Right ventricle myocardium superior (tissue), 1 donor: Measurements from ENCODE around the gene HCRTR2. TPM values are rescaled to one million over a fixed set of nuclear protein-coding genes. Genes with fewer than 3 reads are reported as not detected.
"Not testable (repeated sequence)": the region's sequence is repeated elsewhere in the genome, so short reads cannot be mapped to it uniquely, and the experiment has no call there.

Experiments
- ATAC-seq: fragments of 200-7000 bp; cut with Tn5 transposase; one replicate; pipeline ENCODE4 v1.9.1; 2020; ENCODE audit warnings: mild to moderate bottlenecking; ENCODE audit not compliant: poor library complexity
- DNase-seq: peaks from one replicate; pipeline ENCODE4 v3.0.0-alpha.2; 2020
- intact Hi-C: fragments of 100-400 bp; cut with DNase I; formaldehyde crosslinking; loops from one replicate; pipeline ENCODE4 v1.11.2; 2022
- total RNA-seq: library from RNA; stranded (reverse); fragmentation: NEBNext Ultra II Directional; extraction: Animal tissue kit (Norgen Biotek cat#: 25700); gene quantifications from one replicate; pipeline ENCODE4 v1.2.1, GENCODE V29; 2021
- donor health status: DM: no; HTN: yes; CAD: no; lungs with severe emphysema.

The HCRTR2 gene
- total RNA-seq, 1 donor from 2014 or later = not detected

DNA sequence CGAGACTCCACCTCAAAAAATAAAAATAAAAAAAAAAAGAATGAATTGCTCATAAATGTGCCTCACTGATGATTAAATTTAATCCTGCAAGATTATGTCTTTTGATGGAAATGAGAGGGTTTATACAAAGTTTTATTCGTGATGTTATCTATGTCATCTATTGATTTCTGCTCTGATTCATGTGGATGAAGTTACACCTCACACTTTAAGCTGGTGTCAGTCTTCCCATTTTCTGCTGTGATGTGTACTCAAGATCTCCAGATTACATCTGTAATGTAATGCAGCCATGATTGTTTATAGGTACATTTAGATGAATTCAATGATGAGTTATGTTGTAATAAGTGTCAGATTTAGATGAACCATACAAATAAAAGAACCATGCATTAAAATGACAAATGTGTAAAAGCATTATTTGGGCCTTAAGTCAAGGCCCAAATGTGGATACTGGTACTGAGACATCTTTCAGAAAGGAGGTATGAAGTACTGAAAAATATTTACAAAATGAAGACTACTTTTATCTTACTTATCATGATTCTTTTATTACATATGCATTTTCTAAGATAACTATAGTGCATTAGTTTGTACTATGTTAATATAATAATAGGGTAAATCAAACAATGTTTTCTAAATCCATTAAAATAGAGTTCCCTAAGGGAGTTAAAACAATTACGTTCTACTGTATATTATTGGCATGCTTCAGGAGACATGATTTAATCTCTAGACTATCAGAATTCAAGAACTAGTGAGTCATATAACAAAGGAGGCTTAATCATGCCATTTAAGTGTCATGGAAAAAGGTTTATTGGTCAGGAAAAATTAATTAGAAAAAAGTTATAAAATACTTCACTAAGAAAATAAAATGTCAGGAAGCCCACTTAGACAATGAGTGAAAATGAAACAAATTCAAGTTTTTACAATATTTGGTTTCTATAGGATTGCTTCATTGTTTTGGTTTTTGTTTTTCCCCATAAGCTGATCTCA is 34.5 kb downstream of the HCRTR2 start:
- intact Hi-C loops = no loop called here
- ATAC-seq (no peak), DNase-seq (no peak)

GRCh38 chr6:55210952-55211351 is 36.6 kb downstream of the HCRTR2 start:
- no peak for ATAC-seq
- DNase-seq = no peak
- intact Hi-C loops = no loop called here

GRCh38 chr6:55212156-55212555 is 37.8 kb downstream of the HCRTR2 start:
- intact Hi-C loops = no loop called here
- no peak for DNase-seq
- no peak for ATAC-seq

GRCh38 chr6:55220961-55221360 is 46.6 kb downstream of the HCRTR2 start:
- intact Hi-C loops = no loop called here
- no peak for ATAC-seq

DNA sequence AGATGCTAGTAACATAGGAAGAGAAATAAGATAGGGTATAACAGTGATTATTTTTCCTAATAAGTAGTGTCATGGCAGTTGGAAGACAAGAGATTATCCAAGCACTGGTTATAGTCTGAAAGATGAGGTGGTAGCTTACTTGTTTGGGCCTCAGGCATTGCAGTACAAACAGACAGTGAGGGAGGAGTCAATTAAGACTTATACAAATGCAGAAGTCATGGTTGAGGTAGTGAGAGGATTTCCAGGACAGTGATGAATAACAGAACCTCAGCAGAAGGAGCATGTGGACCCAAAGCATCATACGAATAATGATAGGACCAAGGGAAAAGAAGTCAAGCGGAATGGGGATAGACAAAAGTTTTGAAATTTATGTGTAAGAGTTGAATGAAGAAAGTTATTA is 53.5 kb downstream of the HCRTR2 start:
- no peak for DNase-seq
- no peak for ATAC-seq
- intact Hi-C loops = no loop called here

More at GRCh38 chr6:55220961-55221360, 46.6 kb downstream of the HCRTR2 start:
- DNase-seq = no peak

DNA sequence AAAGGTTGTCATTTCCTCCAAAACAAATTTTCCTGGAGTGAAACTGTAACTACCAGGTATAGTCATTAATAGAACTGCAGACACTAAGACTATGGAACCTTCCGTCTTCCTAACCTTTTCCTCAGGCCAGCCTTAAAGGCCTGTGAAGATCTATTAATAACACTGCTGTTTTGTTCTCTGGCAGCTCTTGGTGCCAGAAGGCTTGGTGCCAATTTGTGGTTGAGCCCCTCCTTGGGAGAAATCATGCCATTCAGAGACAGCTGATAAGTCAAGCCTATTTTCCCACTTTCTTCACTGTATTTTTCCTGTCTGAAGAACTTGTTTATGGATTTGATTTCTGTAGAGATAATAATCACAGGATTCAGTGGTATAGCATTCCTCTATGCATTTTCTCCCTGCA is 64.8 kb downstream of the HCRTR2 start:
- DNase-seq (no peak), ATAC-seq (peak; percentile 45)
- intact Hi-C loops = no loop called here

GRCh38 chr6:55240975-55241605 is 66.8 kb downstream of the HCRTR2 start:
- intact Hi-C loops = loop anchor here (10.0 kb wide), 1 partner anchor 1266 kb away; no protein-coding TSS in a partner anchor

DNA sequence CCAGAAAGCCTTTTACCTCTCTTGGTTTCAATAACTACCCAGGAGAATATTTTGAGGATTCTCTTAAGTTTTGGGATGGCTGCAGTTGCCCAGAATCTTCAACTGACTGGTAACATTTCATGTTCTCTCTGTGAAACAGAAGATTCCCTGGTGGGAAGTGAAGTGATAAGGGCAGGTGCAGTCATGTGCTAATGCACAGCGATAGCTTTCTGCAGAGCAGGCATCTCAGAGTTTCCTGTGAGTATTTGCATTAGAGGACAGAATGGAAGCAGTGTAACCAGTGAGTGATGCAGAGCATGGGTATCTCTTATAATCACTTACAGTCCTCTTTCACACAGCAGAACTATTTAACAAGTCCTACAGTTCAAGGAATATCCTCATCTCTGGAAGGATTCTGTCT is 76.1 kb downstream of the HCRTR2 start:
- no peak for ATAC-seq
- intact Hi-C loops = no loop called here

More at GRCh38 chr6:55240975-55241605, 66.8 kb downstream of the HCRTR2 start:
- not testable (repeated sequence) for ATAC-seq, DNase-seq

DNA sequence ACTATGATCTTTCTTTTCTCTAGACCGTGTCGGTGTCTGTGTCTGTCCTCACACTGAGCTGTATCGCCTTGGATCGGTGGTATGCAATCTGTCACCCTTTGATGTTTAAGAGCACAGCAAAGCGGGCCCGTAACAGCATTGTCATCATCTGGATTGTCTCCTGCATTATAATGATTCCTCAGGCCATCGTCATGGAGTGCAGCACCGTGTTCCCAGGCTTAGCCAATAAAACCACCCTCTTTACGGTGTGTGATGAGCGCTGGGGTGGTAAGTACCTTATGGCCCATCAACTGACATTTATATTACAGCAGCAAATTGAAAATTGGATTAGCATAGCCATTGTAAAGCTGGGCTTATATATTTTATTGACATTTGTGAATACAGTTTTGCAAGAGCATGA is 80.8 kb downstream of the HCRTR2 start:
- intact Hi-C loops = no loop called here
- no peak for ATAC-seq
- no peak for DNase-seq

More for the DNA sequence above, 76.1 kb downstream of the HCRTR2 start:
- DNase-seq = no peak

DNA sequence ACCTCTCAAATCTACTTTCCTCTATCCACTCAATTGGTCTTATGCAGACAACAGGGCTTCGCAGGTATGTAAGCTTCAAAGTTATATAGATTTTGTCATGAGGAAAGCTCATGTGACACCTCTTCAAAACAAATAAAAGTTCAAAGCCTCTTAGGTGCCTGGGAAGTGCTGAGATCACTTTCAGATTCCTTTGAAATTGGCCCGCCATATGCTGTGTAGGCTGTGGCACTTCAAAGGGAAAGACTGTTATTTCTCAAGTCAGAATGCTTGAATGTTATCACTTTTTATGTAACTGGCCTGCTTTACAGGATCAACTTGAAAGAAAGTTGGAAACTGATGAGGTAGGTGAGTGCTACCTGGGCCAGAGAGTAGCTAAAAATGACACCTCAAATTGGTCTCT is 85.9 kb downstream of the HCRTR2 start:
- intact Hi-C loops = no loop called here
- DNase-seq = no peak
- ATAC-seq = no peak

DNA sequence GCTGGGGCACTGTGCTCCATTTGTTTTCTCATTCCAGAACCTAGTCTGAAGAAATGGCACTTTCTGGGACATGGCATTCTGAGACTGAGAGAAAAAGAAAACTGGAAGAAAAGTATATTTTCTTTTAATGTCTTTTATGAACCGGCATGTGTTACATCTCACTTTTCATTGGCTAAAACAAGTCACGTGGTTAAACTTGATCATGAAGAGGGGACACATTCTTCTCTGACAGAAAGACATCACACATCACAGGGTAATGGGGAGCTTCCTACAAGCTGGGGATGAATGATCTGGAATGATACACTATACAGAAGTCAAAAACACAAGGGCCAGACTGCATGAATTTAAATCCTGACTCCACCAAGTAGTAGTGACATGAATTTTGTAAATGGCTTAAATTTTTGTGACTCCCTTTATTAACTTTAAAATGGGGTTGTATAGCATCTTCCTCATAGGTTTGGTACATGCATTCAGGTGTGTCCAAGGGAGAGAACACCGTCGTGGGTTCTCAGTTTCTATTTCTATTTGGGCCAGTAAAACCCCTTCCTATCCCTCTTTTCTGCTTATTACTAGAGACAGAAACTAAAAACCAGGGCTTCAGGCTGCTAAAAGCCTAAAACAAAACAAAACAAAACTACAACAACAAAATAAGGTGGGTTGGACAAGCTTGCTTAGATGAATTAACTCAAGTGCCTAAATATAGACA is 91.2 kb downstream of the HCRTR2 start:
- DNase-seq (no peak), ATAC-seq (no peak)
- intact Hi-C loops = no loop called here

- intact Hi-C loops = no loop called here
- DNase-seq (no peak), ATAC-seq (no peak)
Measured at GRCh38 chr6:55266896-55267295, 92.6 kb downstream of the HCRTR2 start.

GRCh38 chr6:55276745-55277530 is 102.6 kb downstream of the HCRTR2 start:
- ATAC-seq (peak; percentile 93), DNase-seq (peak; percentile 52)
- intact Hi-C loops = loop anchor here (5.0 to 10.0 kb wide), 3 partner anchors 610 to 1015 kb away; no protein-coding TSS in a partner anchor

DNA sequence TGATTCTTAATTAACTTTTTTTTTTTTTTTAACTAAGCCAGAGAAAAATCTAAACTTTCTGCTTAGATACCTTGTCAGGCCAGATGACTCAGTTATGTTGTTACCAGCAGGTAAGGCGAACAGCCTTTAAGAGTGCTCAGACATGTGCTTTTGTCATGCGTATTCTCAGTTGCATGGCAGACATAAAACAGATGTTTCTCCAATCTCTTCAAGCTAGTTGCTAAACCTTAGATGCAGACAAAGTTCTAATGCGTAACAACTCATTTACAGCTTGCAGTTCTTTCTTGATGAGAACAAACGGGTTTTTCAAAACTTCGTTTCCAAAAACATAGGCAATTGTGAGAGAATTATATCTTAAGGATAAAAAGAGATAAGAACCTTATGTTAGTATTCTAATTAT is 103.3 kb downstream of the HCRTR2 start:
- intact Hi-C loops = loop anchor here (5.0 to 10.0 kb wide), 3 partner anchors 610 to 1015 kb away; no protein-coding TSS in a partner anchor
- peak; percentile 65 for ATAC-seq
- DNase-seq = no peak

GRCh38 chr6:55281215-55281614 is 106.9 kb downstream of the HCRTR2 start:
- ATAC-seq = no peak
- intact Hi-C loops = no loop called here
- no peak for DNase-seq

- DNase-seq (no peak), ATAC-seq (peak; percentile 29)
- intact Hi-C loops = no loop called here
Measured at GRCh38 chr6:55282115-55282514, 107.8 kb downstream of the HCRTR2 start.

DNA sequence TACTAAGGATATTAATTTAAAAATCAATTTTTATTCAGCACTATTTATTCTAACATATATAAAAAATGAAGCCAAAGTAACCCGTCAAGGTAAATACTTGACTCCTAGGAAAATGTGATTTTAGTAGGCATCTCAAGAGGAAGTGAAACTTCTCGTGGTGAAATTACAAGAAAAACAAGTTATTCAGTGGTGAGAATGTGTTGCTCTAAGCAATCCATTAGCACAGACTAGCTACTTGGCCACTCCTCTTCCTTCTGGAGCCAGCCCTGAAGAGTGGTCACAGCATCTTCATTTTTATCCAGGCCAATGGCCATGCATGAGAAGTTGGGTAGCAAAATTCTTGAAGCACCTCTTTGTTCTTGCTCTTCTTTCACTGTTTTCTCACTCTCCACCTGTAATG is 112.5 kb downstream of the HCRTR2 start:
- no peak for ATAC-seq
- no peak for DNase-seq
- intact Hi-C loops = no loop called here

- ATAC-seq = no peak
- intact Hi-C loops = no loop called here
Measured at GRCh38 chr6:55290736-55291135, 116.4 kb downstream of the HCRTR2 start.

More at GRCh38 chr6:55290736-55291135, 116.4 kb downstream of the HCRTR2 start:
- no peak for DNase-seq
